Endothelial cell (in vitro differentiated cells): ENCODE measurements around the gene NEBL. TPM values are rescaled to one million over a fixed set of nuclear protein-coding genes. Genes with fewer than 3 reads are reported as not detected.

Experiments used
- DNase-seq: peaks from one replicate; pipeline ENCODE4 v3.0.0; 2021; ENCODE audit warnings: low spot score
- H3K27ac Mint-ChIP-seq: one replicate; pipeline ENCODE4 v1.8.0; 2021; ENCODE audit warnings: mixed read lengths, inconsistent platforms; ENCODE audit not compliant: unreplicated experiment
- H3K27me3 Mint-ChIP-seq: one replicate; pipeline ENCODE4 v1.8.0; 2021; ENCODE audit warnings: mild to moderate bottlenecking, moderate library complexity, mixed read lengths, inconsistent platforms; ENCODE audit not compliant: unreplicated experiment
- H3K36me3 Mint-ChIP-seq: one replicate; pipeline ENCODE4 v1.8.0; 2021; ENCODE audit warnings: mild to moderate bottlenecking, low read depth, mixed read lengths, inconsistent platforms; ENCODE audit not compliant: unreplicated experiment
- H3K4me1 Mint-ChIP-seq: one replicate; pipeline ENCODE4 v1.8.0; 2021; ENCODE audit warnings: mild to moderate bottlenecking, mixed read lengths, inconsistent platforms; ENCODE audit not compliant: unreplicated experiment
- H3K4me3 Mint-ChIP-seq: one replicate; pipeline ENCODE4 v1.8.0; 2021; ENCODE audit warnings: mild to moderate bottlenecking, mixed read lengths, inconsistent platforms; ENCODE audit not compliant: unreplicated experiment
- H3K9me3 Mint-ChIP-seq: one replicate; pipeline ENCODE4 v1.8.0; 2021; ENCODE audit warnings: mixed read lengths, inconsistent platforms; ENCODE audit not compliant: unreplicated experiment
- CTCF ChIP-seq: fragments of 200-600 bp; sonication (generic); IDR thresholded peaks from one replicate; pipeline ENCODE4 v1.5.0; 2021; ENCODE audit warnings: antibody characterized with exemption; ENCODE audit not compliant: unreplicated experiment
- total RNA-seq: library from RNA; stranded (reverse); fragmentation: NEBNext Ultra II Directional; extraction: Animal tissue kit (Norgen Biotek cat#: 25700); gene quantifications from one replicate; pipeline ENCODE4 v1.2.1, GENCODE V29; 2021; ENCODE audit not compliant: unreplicated experiment

The NEBL gene
- total RNA-seq, 1 donor from 2014 or later = 1.7 TPM

- H3K4me3 Mint-ChIP-seq = no peak overlapping the region
- no peak overlapping the region for H3K27ac Mint-ChIP-seq
- DNase-seq = no peak
- no peak for TF ChIP-seq CTCF
- no peaks in the 10 kb centered on the region for H3K4me1 Mint-ChIP-seq
- H3K36me3 Mint-ChIP-seq = no peaks in the 10 kb centered on the region
- H3K9me3 Mint-ChIP-seq = no peaks in the 10 kb centered on the region
- H3K27me3 Mint-ChIP-seq = peaks cover 3% of the 10 kb centered on the region
Observed at GRCh38 chr10:20839910-20840309, 57.2 kb downstream of the NEBL start.

GRCh38 chr10:20839141-20839540, 58.0 kb downstream of the NEBL start:
- TF ChIP-seq CTCF = no peak
- H3K4me3 Mint-ChIP-seq = no peak overlapping the region
- no peaks in the 10 kb centered on the region for H3K36me3 Mint-ChIP-seq
- H3K9me3 Mint-ChIP-seq = no peaks in the 10 kb centered on the region
- peaks cover 3% of the 10 kb centered on the region for H3K27me3 Mint-ChIP-seq
- H3K27ac Mint-ChIP-seq = no peak overlapping the region
- DNase-seq = no peak
- peaks cover 5% of the 10 kb centered on the region for H3K4me1 Mint-ChIP-seq

GRCh38 chr10:20836401-20836800, 60.7 kb downstream of the NEBL start:
- DNase-seq = no peak
- Mint-ChIP-seq H3K27me3 (no peaks in the 10 kb centered on the region), H3K4me3 (no peak overlapping the region), H3K36me3 (no peaks in the 10 kb centered on the region), H3K27ac (no peak overlapping the region), H3K9me3 (no peaks in the 10 kb centered on the region), H3K4me1 (peaks cover 11% of the 10 kb centered on the region)
- TF ChIP-seq CTCF = no peak

GRCh38 chr10:20835335-20835734, 61.8 kb downstream of the NEBL start:
- Mint-ChIP-seq H3K9me3 (no peaks in the 10 kb centered on the region), H3K36me3 (no peaks in the 10 kb centered on the region), H3K4me1 (peaks cover 11% of the 10 kb centered on the region), H3K27me3 (no peaks in the 10 kb centered on the region), H3K4me3 (no peak overlapping the region), H3K27ac (no peak overlapping the region)
- TF ChIP-seq CTCF = no peak
- DNase-seq = no peak

- Mint-ChIP-seq H3K4me3 (no peak overlapping the region), H3K36me3 (no peaks in the 10 kb centered on the region), H3K27ac (peak overlapping the region; percentile 67), H3K9me3 (no peaks in the 10 kb centered on the region), H3K27me3 (no peaks in the 10 kb centered on the region), H3K4me1 (peaks cover 11% of the 10 kb centered on the region)
- TF ChIP-seq CTCF = no peak
- DNase-seq = no peak
Observed at GRCh38 chr10:20834825-20835224, 62.3 kb downstream of the NEBL start.
